HL-60/S4 treated with retinoic acid at 250 ng/mL for 4 days and 3 days (cell line): ENCODE data around the gene CYP3A4.
"Not testable (repeated sequence)": the region's sequence is repeated elsewhere in the genome, so short reads cannot be mapped to it uniquely, and the experiment has no call there.

Source experiments
- in situ Hi-C: fragments of 300-500 bp; cut with MboI; formaldehyde crosslinking; loops from 2 replicates; pipeline ENCODE4 v1.7.0; 2022; ENCODE audit warnings: low sequenced_read_pairs

CYP3A4 gene

DNA sequence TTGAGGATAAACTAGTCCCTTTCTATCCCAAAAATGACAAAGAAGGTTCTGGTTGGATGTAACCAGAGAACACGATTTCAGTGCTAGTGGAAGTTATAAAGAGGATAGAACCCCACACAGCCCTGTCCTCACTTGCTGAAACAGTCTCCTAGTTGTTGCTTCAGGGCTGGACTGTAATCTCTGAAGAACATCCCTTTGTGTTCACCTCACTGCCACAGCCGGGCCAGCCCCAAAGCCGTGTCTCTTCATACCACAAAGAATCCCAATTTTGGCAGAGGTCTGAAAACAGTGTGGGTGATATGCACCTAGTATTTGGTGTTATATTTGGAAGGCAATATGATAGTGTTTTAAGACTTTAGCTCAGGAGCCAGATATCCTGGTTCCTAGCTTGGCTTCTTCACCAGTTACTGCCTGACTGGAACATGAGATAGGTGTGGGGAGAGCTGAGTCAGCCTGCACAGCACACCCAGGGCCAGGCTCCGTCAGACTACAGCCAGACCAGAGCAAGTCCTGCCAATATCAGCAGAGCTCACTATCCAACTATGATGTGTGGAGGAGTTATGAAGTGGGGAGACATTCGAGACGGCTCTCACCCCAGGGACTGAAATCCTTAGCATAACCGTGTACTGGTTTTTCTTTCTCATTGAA, 21.2 kb downstream of the CYP3A4 start:
- in situ Hi-C loops: no loop called here

DNA sequence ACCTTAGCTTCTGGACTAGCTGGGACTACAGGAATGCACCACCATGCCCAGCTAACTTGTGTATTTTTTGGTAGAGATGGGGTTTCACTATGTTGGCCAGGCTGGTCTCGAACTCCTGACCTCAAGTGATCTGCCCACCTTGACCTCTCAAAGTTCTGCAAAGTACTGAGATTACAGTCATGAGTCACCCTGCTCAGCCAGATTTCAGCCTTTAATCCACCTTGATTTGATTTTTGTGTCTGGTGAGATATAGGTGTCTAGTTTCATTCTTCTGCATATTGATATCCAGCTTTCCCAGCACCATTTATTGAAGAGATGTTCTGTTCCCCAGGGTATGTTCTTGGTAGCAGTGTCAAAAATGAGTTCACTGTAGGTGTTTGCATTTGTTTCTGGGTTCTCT, 28.9 kb downstream of the CYP3A4 start:
- in situ Hi-C loops: no loop called here

DNA sequence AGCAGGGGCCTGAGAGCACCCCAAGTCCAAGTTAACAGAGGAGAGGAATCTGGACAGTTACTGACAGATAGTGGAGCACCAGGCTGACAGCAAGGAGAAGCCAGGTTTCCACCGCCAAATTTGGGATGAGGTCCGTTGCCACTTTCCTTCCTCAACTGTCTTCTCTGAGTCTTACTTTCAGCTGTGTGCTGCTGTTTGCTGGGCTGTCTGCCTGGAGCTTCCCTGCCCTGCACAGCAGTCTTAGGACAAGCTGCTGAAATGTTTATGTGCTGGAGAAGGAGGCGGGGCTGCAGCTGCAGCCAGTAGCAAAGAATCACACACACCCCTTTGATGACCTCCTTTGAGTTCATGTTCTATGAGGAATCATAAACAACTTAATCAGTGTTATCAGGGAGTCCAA, 31.6 kb downstream of the CYP3A4 start:
- in situ Hi-C loops: no loop called here

DNA sequence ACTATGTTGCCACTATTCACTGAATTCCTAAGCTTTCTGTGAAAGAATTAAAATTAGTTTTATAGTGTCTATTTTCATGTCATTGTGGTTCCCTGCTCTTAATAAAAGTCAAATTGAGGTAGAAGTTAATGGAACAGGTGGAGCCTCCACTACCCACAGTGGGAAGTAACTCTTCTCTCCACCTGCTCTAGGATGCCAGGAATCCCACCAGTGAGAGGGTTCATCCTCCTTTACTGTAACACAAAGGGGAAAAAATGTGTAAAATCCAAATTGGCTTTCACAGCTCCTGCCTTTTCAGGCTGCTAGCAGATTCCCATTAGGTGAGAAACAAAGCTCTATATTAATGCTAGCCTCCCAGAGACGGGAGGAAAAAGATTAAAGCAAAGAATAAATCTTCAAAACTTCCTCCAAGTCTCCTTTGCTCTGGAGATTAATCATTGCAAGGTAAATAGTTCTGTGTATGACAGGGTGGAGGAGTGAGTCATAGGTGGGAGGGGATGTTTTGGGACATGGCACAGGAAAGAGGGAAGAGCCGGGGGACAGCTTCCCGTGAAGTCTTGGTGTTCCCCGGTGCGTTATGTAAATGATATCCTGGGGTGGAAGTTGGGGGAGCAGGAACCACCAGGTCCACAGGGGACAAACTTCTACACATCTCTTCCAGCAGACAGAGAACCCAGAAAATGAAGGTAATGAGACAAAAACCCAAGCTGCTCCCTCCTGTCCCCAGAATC, 32.5 kb downstream of the CYP3A4 start:
- in situ Hi-C loops: not testable (repeated sequence)

DNA sequence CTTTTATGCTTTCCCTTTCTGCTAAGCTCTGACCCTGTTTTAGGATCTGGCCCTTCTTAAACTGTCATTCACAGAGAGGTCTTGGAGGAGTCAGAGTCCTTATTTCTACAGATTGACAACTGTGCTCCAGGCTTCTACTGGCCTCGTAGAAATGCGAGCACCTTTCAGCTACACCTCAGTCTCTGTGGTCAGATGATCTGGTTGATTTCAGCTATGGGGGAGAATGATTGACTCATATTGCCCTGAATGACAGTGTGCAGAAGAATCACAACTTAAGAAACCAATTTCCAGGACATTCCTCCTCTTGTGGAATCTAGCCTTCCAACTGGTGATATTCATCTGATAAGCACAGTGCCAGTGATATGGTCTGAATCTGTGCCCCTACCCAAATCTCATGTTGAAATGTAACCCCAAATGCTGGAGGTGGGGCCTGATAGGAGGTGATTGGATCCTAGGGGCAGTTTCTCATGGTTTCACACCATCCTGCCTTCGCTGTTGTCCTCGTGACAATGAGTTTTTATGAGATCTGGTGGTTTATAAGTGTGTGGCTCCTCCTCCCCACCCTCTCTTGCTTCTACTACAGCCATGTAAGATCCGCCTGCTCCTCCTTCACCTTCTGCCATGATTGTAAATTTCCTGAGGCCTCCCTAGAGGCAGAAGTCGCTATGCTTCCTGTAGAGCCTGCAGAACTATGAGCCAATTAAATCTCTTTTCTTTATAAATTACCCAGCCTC, 35.0 kb downstream of the CYP3A4 start:
- in situ Hi-C loops: no loop called here

DNA sequence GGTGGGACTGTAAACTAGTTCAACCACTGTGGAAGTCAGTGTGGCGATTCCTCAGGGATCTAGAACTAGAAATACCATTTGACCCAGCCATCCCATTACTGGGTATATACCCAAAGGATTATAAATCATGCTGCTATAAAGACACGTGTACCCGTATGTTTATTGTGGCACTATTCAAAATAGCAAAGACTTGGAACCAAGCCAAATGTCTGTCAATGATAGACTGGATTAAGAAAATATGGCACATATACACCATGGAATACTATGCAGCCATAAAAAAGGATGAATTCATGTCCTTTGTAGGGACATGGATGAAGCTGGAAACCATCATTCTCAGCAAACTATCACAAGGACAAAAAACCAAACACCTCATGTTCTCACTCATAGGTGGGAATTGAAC, 37.1 kb downstream of the CYP3A4 start:
- in situ Hi-C loops: not testable (repeated sequence)

DNA sequence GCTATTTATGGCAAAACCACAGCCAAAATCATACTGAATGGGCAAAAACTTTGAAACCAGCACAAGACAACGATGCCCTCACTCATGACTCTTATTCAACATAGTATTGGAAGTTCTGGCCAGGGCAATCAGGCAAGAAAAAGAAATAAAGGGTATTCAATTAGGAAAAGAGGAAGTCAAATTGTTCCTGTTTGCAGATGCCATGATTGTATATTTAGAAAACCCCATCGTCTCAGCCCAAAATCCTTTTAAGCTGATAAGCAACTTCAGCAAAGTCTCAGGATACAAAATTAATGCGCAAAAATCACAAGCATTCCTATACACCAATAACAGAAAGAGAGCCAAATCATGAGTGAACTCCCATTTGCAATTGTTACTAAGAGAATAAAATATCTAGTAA, 38.6 kb downstream of the CYP3A4 start:
- in situ Hi-C loops: not testable (repeated sequence)

DNA sequence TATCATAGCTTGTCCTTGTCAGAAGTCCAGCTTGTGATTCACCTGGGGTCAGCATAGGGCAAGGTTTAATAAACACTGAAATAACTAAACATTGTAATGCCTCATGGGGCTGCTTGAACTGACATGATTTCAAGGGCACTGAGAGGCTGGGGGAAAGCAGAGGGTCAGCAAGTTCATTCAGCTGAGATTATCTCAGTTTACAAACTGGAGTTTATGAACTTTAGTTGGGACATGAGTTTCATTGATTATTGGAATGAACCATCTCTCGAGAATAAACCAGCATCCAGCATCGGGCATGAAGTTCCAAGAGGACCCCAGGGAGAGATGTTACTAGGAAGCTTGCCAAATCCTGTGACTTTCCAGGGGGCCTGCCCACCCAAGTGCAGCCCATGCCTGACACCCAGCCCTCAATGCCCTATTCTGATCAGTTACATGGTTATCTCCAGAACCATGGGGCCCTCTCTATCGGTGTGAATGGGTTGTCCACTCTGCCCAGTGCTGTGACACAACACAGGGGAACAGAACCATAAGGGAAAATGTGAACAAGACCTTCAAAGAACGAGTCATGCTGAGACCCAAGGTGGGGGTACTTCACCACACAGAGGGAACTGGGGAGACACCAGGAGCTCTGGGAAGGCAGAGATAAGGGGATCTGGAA, 41.1 kb downstream of the CYP3A4 start:
- in situ Hi-C loops: no loop called here

DNA sequence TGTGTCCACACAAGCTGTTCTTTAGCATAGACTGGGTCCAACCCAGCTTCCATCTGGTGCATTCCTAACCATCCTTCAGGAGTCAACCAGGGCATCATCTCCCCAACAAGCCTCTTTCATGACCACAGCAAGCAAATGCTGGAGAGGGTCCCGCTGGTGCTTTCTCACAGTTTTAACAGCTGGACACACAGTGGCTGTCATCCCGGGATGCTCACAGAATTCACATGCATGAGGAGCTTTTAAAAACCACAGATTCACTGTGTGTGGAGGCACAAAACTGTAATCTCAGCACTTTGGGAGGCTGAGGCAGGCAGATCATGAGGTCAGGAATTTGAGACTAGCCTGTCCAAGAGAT, 42.6 kb downstream of the CYP3A4 start:
- in situ Hi-C loops: no loop called here

DNA sequence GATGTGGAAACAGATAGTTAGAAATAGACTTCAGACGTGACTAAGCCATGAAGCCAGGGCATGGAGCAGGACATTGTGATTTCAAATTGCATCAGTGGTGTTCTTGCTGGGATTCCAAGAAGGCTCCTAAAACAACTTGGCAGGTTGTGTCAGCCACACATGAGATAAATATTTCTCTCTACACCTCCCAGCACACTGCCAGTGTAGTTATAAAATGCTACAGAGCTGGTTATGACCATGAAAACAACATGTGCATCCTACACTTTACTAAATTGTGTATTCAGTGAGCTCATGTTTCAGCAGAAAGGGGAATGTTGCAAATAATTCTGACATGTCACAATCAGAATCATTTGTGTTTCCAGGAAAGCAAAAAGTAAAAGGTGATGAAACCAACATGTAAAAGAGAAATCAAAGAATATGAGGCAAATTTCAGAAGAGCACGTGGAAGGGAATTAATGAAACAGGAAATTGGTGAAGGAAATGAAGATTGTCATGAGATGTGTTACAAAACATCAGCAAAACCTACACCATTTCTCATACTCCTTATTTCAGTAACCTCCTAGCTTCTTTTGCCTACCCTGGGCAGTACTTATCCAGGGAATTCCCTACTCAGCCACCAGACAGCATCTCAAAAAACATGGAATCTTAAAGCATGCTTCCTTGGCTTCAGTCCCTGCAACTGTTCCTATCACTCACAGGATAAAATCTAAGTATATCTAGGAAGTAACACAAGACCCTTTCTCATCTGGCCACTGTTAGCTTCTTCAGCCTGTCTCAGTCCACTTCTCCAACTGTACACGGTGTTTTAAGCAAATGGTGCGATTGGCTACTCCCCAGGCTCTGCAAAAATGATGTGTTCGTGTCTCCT, 43.2 kb downstream of the CYP3A4 start:
- in situ Hi-C loops: no loop called here

DNA sequence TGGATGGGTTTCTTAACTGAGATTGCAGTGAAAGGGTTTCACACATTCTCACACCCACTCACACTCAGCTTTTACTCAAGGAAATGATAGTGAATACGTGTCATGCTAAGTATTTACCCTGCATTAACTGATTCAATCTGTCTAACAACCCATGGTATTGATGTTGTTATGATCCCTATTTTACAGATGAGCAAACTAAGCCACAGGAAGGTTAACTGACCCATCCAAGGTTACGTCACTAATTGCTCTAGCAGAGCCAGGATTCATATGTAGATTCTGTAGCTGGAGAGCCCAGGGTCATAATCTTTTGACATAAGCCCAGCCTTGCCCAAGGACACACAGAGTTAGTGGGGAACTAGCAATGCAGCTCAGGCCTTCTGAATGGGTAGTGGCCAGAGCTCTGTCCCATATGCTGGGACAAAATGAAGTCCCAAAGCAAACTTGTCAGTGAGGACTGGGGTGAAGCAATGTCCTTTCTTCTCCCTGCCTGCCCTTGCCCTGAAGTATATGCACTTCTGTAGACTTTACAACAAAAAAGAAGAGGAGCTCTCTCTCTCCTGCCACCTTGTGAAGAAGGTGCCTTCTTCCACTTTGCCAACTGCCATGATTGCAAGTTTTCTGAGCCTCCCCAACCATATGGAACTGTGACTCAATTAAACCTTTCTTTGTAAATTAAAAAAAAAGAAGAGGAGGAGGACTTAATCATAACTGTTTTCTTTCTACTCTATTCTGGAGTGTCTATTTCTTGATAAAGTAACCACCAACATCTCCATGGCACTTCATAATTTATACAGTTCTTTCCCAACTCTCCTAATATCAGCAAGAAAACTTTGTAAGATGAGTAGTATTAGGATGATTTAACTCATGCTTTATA, 44.0 kb downstream of the CYP3A4 start:
- in situ Hi-C loops: no loop called here

DNA sequence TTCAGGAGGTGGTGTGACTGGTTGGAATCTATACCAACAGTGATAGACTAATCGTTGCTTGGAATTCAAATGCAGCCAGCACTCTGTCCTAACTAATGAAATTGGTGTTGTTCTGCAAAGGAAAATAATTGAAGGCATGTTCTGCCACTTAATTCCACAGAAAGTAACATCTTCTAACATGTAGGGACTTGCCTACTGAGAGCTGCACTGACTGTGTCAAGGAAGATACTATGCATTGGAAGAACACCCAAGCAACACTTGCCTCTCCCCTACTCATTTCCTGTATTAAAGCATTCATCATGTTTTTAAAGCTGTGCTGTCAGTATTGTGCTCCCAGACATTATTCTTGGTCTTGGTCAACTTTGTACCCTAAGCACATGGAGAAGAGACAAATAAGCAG, 46.3 kb downstream of the CYP3A4 start:
- in situ Hi-C loops: no loop called here

DNA sequence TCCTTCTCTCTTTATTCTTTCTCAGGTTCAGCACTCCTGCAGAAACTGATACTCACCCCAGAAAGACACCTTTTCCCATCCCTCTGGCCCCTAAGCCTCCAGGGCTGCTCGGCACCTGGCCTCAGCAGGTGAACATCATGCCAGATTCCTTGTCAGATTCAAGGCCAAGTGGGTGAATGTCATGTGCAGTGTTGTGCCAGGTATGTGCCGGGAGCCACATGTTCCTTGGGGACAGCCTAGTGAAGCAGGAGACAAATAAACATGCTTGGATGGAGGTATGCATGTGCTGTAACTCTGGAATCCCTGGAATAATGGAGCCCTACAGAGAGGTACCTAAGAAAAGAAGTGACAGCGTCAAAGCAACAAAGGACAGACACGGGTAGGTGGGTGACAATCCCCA, 47.3 kb downstream of the CYP3A4 start:
- in situ Hi-C loops: not testable (repeated sequence)

DNA sequence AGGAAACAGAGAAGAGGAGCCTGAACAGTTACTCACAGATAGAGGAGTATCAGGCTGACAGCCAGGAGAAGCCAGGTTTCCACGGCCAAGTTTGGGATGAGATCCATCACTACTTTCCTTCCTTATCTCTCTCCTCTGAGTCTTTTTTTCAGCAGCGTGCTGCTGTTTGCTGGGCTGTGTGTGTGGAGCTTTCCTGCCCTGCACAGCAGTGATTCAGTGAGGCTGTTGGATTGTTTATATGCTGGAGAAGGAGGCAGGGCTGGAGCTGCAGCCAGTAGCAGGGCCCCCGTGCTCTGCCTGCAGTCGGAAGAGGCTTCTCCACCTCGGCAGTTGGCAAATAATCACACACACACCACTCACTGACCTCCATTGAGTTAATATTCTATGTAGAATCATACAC, 49.0 kb downstream of the CYP3A4 start, which contains the start of gene CYP3A7:
TSS of gene CYP3A7 (minus strand) at position 210 of the 400 bp plus-strand sequence. CDS start at position 107, 103 bp downstream.
- in situ Hi-C loops: no loop called here

DNA sequence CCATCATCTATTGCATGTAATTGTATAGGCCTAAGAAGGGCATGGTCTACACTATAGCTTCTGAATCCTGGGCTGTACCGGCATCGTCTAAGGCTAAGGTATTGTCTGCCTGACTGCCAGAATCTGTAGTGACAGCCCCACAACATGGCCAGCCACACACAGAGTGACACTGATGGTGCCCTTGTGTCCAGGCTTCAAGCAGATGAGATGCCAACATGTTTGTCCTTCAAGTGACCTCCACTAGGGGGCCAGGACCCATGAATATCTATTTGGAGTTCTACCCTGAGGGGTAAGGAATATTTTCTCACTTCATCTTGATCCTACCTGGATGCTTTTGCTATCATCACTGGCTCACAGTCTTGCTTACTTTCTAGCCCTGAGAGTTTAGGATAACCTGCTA, 50.5 kb downstream of the CYP3A4 start:
- in situ Hi-C loops: no loop called here

DNA sequence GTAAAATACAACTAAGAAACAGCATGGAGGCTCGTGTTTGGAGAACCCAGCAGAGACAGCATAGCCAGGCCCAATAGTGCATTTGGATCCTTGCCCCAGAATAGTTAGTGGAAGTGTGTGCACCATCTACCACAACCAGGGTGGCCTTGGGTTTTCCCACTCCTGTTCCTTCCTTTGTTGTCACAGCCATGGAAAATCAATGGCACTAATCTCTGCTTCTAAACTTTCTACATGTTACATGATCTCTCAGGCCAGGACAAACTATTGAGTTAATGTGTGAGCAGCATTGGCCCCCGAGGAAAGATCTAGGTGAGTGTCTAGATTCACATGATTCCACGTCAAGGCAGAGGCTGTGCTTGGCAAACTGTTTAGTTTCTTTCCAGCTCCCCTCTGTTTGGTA, 51.0 kb downstream of the CYP3A4 start:
- in situ Hi-C loops: no loop called here

DNA sequence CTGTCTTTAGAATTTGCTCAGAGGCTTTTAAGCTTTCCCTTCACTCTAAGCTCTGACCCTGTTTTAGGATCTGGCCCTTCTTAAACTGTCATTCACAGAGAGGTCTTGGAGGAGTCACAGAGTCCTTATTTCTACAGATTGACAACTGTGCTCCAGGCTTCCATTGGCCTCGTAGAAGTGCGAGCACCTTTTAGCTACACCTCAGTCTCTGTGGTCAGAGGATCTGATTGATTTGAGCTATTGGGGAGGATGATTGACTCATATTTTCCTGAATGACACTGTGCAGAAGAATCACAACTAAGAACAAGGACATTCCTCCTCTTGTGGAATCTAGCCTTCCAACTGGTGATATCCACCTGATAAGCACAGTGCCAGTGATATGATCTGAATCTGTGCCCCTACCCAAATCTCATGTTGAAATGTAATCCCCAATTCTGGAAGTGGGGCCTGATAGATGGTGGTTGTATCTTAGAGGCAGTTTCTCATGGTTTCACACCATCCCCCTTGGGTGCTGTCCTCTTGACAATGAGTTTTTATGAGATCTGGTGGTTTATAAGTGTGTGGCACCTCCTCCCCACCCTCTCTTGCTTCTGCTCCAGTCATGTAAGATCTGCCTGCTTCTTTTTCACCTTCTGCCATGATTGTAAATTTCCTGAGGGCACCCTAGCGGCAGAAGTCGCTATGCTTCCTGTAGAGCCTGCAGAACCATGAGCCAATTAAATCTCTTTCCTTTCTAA, 52.2 kb downstream of the CYP3A4 start:
- in situ Hi-C loops: no loop called here

DNA sequence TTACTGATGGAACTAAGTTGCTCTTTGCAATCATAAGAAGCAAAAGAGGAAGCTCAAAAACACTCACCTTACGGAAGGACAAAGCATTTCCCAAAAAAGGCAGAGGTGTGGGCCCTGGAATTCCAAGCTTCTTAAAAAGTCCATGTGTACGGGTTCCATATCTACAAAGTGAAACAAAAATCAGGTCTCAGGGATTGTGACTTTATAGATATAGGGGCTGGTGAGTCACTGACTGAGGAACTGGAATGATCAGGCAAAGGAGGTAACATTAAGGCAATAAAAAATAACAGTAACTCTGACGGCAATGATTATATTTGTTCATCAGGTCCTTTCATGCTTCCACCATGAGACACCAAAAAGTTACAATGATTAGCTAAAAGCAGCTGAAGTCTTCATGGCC, 53.0 kb downstream of the CYP3A4 start:
- in situ Hi-C loops: no loop called here

DNA sequence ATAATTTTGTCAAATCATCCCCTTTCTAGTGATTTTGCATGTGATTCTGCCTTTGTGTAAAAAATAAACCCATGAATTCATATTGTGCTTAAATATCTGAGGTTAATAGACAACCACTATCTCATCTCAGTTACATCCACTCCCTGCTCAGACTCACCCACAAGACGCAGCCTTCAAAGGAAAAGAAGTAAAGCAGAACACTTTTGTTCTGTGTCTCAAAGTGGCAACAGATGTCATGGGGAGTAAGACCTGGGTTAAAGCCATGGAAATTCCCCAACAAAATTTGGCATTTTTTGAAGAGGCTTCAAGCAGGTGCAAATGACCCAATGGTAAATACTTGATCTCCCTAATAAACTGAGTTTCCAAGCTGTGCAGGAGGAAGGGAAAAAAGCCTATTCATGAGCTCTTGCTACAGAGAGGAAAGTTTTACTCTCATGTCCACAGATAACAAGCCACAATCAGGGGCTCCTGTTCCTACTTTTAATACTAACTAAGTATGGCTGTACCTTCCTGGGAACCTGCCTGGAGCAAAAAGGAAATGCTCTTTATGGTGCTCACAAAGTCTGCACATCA, 53.7 kb downstream of the CYP3A4 start:
- in situ Hi-C loops: no loop called here
